HG03066 (cell line): ENCODE measurements around the gene LAMC3.
"Not testable (repeated sequence)": the region's sequence is repeated elsewhere in the genome, so short reads cannot be mapped to it uniquely, and the experiment has no call there.

Experiments used
- ATAC-seq: cut with Tn5 transposase; IDR thresholded peaks from one replicate; pipeline ENCODE4 v1.9.1; 2021; ENCODE audit warnings: low read depth; ENCODE audit not compliant: unreplicated experiment

LAMC3 gene

GRCh38 chr9:131111186-131111853 lies 102.3 kb downstream of the LAMC3 start:
- ATAC-seq: no peak

- ATAC-seq: no peak
Measured at GRCh38 chr9:131111854-131112311, 102.9 kb downstream of the LAMC3 start.

GRCh38 chr9:131112374-131113154 lies 103.6 kb downstream of the LAMC3 start:
- no peak for ATAC-seq

- no peak for ATAC-seq
Measured at GRCh38 chr9:131113655-131114054, 104.7 kb downstream of the LAMC3 start.

GRCh38 chr9:131114084-131114535 lies 105.1 kb downstream of the LAMC3 start:
- no peak for ATAC-seq

GRCh38 chr9:131115360-131115742 lies 106.4 kb downstream of the LAMC3 start:
- not testable (repeated sequence) for ATAC-seq

GRCh38 chr9:131116281-131117120 lies 107.5 kb downstream of the LAMC3 start:
- ATAC-seq: no peak

- no peak for ATAC-seq
Measured at GRCh38 chr9:131117121-131117761, 108.3 kb downstream of the LAMC3 start.

GRCh38 chr9:131117762-131118145 lies 108.8 kb downstream of the LAMC3 start:
- no peak for ATAC-seq

GRCh38 chr9:131119600-131119999 lies 110.6 kb downstream of the LAMC3 start:
- ATAC-seq: no peak

GRCh38 chr9:131120620-131121228 lies 111.8 kb downstream of the LAMC3 start:
- ATAC-seq: no peak

GRCh38 chr9:131121346-131121745 lies 112.4 kb downstream of the LAMC3 start:
- no peak for ATAC-seq

- ATAC-seq: no peak
Measured at GRCh38 chr9:131122158-131122557, 113.2 kb downstream of the LAMC3 start.

GRCh38 chr9:131125038-131125287 lies 116.0 kb downstream of the LAMC3 start:
- no peak for ATAC-seq

- peak; percentile 91 for ATAC-seq
Measured at GRCh38 chr9:131125288-131126058, 116.5 kb downstream of the LAMC3 start, which contains the start of gene NUP214. TSS of gene NUP214 (plus strand) at chr9:131125586. CDS start at chr9:131125705, 119 bp downstream.

GRCh38 chr9:131126059-131126426 lies 117.1 kb downstream of the LAMC3 start:
- no peak for ATAC-seq

- ATAC-seq: no peak
Measured at GRCh38 chr9:131129183-131129582, 120.2 kb downstream of the LAMC3 start.

- ATAC-seq: no peak
Measured at GRCh38 chr9:131138676-131139075, 129.7 kb downstream of the LAMC3 start.

- ATAC-seq: no peak
Measured at GRCh38 chr9:131140112-131140511, 131.1 kb downstream of the LAMC3 start.

GRCh38 chr9:131140550-131140949 lies 131.6 kb downstream of the LAMC3 start:
- ATAC-seq: no peak
